Stimulated activated CD4-positive, alpha-beta T cell treated with anti-CD3 and anti-CD28 coated beads, Interleukin-2, amount 100 ng/mL, for 4 hours (primary cell): ENCODE data around the gene MYO19.
"Not testable (repeated sequence)": the region's sequence is repeated elsewhere in the genome, so short reads cannot be mapped to it uniquely, and the experiment has no call there.

Source experiments
- DNase-seq: peaks from one replicate; pipeline ENCODE4 v3.0.0-alpha.2; 2020; ENCODE audit warnings: low read depth

Gene MYO19

DNA sequence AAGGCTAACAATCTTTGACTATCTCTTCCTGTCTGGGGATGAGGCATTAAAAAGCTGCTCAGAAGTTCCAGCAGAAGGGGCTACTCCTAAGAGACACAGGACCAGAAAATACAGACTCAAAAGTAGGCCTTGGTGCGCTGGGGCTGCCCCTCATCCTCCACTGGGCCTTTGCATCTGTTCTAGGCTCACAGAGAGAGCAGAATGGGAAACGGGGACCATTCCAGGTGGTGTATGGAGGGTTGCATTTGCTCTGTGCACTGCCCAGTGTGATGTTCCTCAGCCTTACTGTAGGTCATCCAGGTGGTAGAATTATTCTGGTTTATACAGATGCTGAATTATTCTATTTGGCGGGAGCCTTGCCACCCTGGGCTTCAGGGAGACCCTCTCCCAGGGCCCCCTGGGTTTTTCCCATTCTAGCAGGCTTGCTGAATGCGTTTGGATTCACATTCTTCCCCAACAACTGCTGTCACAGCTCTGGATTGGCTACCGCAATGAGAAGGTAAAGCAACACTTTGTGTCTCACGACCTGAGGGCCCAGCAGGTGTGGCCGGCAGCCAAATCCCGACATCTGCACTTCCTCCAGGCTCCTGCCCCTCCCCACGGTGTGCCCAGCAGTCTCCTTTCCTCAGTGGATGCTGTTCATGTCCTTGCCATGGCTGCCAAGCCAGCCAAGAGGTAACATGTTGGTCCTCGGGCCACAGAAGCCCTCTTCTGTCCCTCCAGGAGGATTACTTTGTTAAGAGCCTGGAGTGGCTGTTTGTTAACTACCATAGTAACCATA lies 73.1 kb downstream of the MYO19 start:
- no peak for DNase-seq

DNA sequence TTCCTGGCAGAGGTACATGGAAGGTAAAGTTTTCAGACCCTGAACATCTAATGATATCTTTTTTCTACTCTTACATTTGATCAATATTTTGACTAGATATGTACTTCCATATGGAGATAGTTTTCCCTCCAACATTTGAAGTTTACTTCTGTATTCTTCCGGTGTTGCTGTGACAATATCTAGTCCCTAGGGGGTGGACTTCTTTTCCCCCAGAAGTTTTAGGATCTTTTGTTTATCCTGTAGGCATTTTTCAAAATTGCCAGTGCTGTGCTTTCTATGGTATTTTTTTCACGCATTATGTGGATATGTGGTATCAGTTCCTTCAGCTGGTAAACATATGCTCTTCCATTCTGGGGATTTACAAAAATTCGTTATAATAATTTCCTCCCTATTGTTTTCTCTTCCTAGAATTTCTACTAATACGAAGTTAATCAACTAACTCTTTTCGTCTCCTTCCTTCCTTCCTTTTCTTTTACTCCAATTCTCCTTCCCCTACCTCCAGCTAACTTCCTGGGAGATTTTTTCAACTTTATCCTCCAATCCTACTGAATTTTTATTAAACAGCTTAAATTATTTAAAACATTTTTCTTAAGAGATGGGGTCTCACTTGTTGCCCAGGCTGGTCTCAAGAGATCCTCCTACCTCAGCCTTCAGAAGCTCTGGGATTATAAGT lies 74.3 kb downstream of the MYO19 start:
- no peak for DNase-seq

DNA sequence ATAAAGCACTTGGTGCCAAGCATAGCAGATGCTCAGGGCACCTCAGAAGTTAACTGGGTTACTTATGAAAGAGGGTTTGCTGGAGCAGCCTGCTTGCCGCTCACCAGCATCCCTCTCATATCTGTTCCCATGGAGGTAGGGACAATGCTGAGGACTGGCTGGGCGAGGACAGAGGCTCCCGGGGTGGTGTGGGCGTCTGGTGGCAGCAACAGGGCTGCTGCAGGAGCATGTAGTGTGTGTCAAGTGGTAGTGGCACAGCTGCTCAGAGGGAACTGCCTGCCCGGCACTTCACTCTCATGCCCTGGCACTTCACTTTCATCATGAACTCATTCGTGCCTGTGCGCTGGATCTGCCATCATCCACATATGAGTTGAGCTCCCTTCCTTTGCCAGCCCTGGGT lies 75.1 kb downstream of the MYO19 start:
- no peak for DNase-seq

DNA sequence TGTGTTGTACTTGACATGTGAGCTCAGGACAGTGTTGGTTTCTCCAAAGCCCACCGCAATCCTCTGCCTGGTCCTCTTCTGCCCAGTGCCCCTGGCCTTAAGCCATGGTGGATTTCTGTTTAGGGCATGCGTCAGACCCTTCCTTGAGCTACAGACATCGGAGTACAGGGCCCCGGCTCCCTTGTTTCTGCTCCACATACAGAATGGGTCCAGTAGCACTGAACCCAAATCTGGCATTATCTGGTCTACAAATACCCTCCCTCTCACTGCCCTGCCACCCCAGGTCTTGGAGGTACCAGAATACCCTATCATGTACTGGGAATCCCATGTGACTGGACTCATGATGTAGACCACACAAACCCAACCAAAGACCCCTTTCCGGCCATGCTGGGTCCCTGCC lies 75.6 kb downstream of the MYO19 start:
- DNase-seq, result no peak

DNA sequence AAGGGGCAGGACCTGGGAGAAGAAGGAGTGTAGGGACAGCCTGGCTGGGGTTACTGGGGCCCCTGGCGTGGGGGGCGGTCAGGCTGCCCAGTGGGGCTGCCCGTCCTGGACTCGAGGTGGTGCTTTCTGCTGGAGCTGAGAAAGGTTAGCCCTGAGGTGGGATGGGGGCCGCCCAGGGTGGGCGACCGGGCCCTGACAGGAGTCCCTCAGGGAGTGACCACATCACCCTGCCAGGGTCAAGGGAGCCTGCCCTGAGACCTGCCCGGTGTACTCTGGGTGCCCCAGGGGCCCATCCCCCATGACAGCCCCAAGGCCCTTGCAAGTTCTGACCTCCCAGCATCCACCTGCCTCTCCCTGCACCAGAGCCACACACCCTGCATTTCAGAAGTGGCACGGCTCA lies 77.0 kb downstream of the MYO19 start:
- not testable (repeated sequence) for DNase-seq

DNA sequence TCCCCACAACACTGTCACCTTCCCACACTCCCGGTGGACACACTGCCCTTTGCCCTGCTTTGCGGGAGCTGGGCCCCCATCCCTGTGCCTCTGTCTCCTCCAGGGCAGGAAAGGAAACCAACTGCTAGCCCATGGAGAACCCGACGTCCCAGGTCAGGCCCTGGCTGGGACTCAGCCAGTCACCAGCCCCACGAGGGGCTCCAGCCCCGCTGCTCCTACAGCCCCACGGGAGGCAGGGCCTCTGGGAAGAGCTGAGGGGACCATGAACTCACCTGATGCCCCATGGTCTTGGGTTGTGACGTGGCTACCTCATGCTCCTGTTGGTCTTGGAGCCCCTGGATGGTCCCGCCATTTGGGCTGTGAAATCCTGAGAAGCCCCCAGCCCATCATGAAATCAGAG lies 81.8 kb downstream of the MYO19 start:
- DNase-seq, result not testable (repeated sequence)

DNA sequence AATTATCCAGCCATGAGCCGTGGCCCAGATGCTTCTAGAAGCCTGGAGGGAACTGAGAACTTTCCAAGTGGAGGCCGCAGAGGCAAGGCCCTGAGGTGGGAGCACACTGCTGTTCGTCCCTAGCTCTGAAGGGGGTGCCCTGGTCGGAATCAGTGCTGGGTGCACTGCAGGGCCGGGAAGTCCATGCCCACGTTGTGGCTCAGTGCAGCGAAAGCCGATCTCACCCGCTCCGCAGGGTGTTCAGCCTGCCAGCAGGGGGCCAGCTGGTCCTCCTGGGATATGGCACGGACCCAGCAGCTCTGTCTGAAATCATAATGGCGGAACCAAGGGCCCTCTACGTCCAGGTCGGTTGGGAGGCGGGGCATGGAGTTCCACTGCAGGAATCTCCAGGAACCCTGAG lies 84.7 kb downstream of the MYO19 start:
- not testable (repeated sequence) for DNase-seq
